Measurements from ENCODE around the gene CD40LG. TPM values are rescaled to one million over a fixed set of nuclear protein-coding genes. Genes with fewer than 3 reads are reported as not detected.
A peak's percentile ranks its signal among the peaks of the same experiment; 100 is the strongest.

The CD40LG gene
- total and polyA plus RNA-seq, 4 donors: 0.20 to 0.74 (median 0.50) TPM

DNA sequence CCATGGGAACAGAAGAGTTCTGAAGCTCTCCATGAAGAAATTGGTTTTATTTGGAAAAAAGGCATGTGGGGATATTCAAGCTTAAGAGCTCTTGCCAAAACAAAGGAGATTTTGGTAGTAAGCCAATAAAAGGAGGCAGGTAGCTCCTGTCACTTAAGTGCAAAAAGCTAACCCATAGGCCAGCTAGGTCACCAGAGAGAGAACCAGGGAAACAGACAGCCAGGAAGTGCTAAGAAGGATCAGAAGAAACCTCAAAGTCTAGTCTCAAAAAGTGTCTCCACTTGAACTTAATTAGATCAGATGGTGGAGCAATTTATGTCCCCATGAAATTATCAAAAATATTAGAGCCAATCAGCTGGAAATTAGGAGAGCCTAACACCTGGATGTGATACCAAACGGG, 49.2 kb downstream of the CD40LG start:
- no peaks in the 10 kb centered on the region for H3K9me3 ChIP-seq (ENCODE audit: control insufficient read depth in 4 of 4, insufficient read depth in 3 of 4, low read length in 3 of 4)
- TF ChIP-seq, protein P1, sequence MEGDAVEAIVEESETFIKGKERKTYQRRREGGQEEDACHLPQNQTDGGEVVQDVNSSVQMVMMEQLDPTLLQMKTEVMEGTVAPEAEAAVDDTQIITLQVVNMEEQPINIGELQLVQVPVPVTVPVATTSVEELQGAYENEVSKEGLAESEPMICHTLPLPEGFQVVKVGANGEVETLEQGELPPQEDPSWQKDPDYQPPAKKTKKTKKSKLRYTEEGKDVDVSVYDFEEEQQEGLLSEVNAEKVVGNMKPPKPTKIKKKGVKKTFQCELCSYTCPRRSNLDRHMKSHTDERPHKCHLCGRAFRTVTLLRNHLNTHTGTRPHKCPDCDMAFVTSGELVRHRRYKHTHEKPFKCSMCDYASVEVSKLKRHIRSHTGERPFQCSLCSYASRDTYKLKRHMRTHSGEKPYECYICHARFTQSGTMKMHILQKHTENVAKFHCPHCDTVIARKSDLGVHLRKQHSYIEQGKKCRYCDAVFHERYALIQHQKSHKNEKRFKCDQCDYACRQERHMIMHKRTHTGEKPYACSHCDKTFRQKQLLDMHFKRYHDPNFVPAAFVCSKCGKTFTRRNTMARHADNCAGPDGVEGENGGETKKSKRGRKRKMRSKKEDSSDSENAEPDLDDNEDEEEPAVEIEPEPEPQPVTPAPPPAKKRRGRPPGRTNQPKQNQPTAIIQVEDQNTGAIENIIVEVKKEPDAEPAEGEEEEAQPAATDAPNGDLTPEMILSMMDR (IDR thresholded peaks at IDR 0.05; ENCODE audit: control extremely low read depth, extremely low read depth): no peak
- no peaks in the 10 kb centered on the region for H3K36me3 ChIP-seq (ENCODE audit: control insufficient read depth in 4 of 4, insufficient read depth in 4 of 4, low read length in 4 of 4)
- H3K27me3 ChIP-seq (ENCODE audit: control insufficient read depth in 3 of 3, insufficient read depth in 3 of 3, low read length in 2 of 3): peaks cover 0 to 13% (median 7%) of the 10 kb centered on the region in 3 donors
- DNase-seq: no peak
- 47 to 100% methylated on average over 1 of the region's 1 CpG for whole genome bisulfite sequencing, 2 donors
- H3K27ac ChIP-seq (ENCODE audit: low read depth in 1 of 2, low read length in 1 of 2): no peak overlapping the region
- ATAC-seq (ENCODE audit: insufficient read depth, low FRiP score): no peak
- H3K4me1 ChIP-seq (ENCODE audit: control insufficient read depth in 5 of 5, insufficient read depth in 5 of 5, low read length in 5 of 5): peaks cover 0 to 3% (median 0%) of the 10 kb centered on the region in 5 donors
- no peak overlapping the region for H3K9ac ChIP-seq (ENCODE audit: insufficient read depth in 1 of 2, low read length in 2 of 2)
- H3K4me3 ChIP-seq: no peak overlapping the region

DNA sequence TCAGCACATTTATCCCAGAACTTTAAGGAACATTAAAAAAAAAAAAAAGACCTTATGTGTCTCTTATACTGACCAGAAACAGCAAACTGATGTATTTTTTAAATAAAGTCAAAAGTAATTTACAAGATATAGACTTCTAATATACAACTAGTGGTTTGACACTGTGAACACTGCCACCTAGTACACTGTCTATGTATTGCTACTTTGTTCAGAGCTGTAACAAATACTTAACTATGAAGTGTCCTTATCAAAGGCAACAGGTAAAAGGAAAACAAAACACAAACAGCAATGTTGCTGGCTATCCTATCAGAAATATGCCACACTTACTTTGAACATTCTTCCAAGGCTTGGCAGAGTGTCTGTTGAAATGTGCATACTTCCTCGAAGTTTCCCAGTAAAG, 60.4 kb downstream of the CD40LG start:
- TF ChIP-seq, protein P1 (IDR thresholded peaks at IDR 0.05; ENCODE audit: control extremely low read depth, extremely low read depth): no peak
- H3K4me3 ChIP-seq: no peak overlapping the region
- H3K4me1 ChIP-seq (ENCODE audit: control insufficient read depth in 5 of 5, insufficient read depth in 5 of 5, low read length in 5 of 5): peaks cover 0 to 7% (median 0%) of the 10 kb centered on the region in 5 donors
- WGBS, 2 donors: 60 to 63% methylated on average over 1 of the region's 1 CpG
- H3K27ac ChIP-seq (ENCODE audit: low read depth in 1 of 2, low read length in 1 of 2): no peak overlapping the region
- DNase-seq: no peak
- peaks cover 0 to 1% (median 0%) of the 10 kb centered on the region in 4 donors for H3K36me3 ChIP-seq (ENCODE audit: control insufficient read depth in 4 of 4, insufficient read depth in 4 of 4, low read length in 4 of 4)
- no peak overlapping the region for H3K9ac ChIP-seq (ENCODE audit: insufficient read depth in 1 of 2, low read length in 2 of 2)
- peak; percentile 53 for ATAC-seq (ENCODE audit: insufficient read depth, low FRiP score)
- H3K27me3 ChIP-seq (ENCODE audit: control insufficient read depth in 3 of 3, insufficient read depth in 3 of 3, low read length in 2 of 3): peaks cover 0 to 17% (median 3%) of the 10 kb centered on the region in 3 donors
- no peaks in the 10 kb centered on the region for H3K9me3 ChIP-seq (ENCODE audit: control insufficient read depth in 4 of 4, insufficient read depth in 3 of 4, low read length in 3 of 4)

Other genes starting within 250 kb of the CD40LG start
- not detected for gene BRS3, start 160.2 kb upstream of the CD40LG start, total RNA-seq
- gene BRS3, start 160.2 kb upstream of the CD40LG start, polyA plus RNA-seq: not detected
- gene HTATSF1, start 150.6 kb upstream of the CD40LG start, total RNA-seq: 10 to 100 TPM; 23.7 to 54.1 TPM
- 10 to 100 TPM; 22.0 to 27.0 TPM for gene HTATSF1, start 150.6 kb upstream of the CD40LG start, polyA plus RNA-seq
- 10 to 100 TPM in 1 of 2 donors, under 1 TPM in 1; 0.40 to 13.8 TPM for gene VGLL1, start 115.9 kb upstream of the CD40LG start, total RNA-seq
- gene VGLL1, start 115.9 kb upstream of the CD40LG start, polyA plus RNA-seq: 1 to 10 TPM; 2.1 to 2.4 TPM
- 10 to 100 TPM; 19.8 to 22.4 TPM for gene ARHGEF6, start 132.8 kb downstream of the CD40LG start, total RNA-seq
- 10 to 100 TPM in 1 of 2 donors, 1 to 10 TPM in 1; 4.9 to 11.3 TPM for gene ARHGEF6, start 132.8 kb downstream of the CD40LG start, polyA plus RNA-seq
- 100 to 1,000 TPM; 125 to 280 TPM for gene RBMX, start 232.6 kb downstream of the CD40LG start, total RNA-seq
- gene RBMX, start 232.6 kb downstream of the CD40LG start, polyA plus RNA-seq: 100 to 1,000 TPM in 1 of 2 donors, 10 to 100 TPM in 1; 89.0 to 101 TPM

Data from lung (tissue), 12 donors.